IPS-11a (cell line): Measurements from ENCODE around the gene SORL1.
"Not testable (repeated sequence)": the region's sequence is repeated elsewhere in the genome, so short reads cannot be mapped to it uniquely, and the experiment has no call there.

Experiments used
- H3K4me3 ChIP-seq: one replicate; pipeline ENCODE4 v1.5.1; 2013; ENCODE audit warnings: low read depth, low read length, control low read depth

SORL1 gene

GRCh38 chr11:121561240-121561639, 109.1 kb downstream of the SORL1 start:
- H3K4me3 ChIP-seq = no peak overlapping the region

- no peak overlapping the region for H3K4me3 ChIP-seq
Observed at GRCh38 chr11:121561716-121562115, 109.6 kb downstream of the SORL1 start.

- H3K4me3 ChIP-seq = no peak overlapping the region
Observed at GRCh38 chr11:121563003-121563402, 110.9 kb downstream of the SORL1 start.

GRCh38 chr11:121563900-121564822, 112.0 kb downstream of the SORL1 start:
- H3K4me3 ChIP-seq = no peak overlapping the region

- no peak overlapping the region for H3K4me3 ChIP-seq
Observed at GRCh38 chr11:121564948-121565684, 113.0 kb downstream of the SORL1 start.

GRCh38 chr11:121566279-121567168, 114.4 kb downstream of the SORL1 start:
- no peak overlapping the region for H3K4me3 ChIP-seq

- H3K4me3 ChIP-seq = no peak overlapping the region
Observed at GRCh38 chr11:121567995-121568394, 115.9 kb downstream of the SORL1 start.

- not testable (repeated sequence) for H3K4me3 ChIP-seq
Observed at GRCh38 chr11:121569332-121570299, 117.5 kb downstream of the SORL1 start.

GRCh38 chr11:121570453-121570852, 118.3 kb downstream of the SORL1 start:
- H3K4me3 ChIP-seq = no peak overlapping the region

GRCh38 chr11:121571506-121571905, 119.4 kb downstream of the SORL1 start:
- no peak overlapping the region for H3K4me3 ChIP-seq

- H3K4me3 ChIP-seq = no peak overlapping the region
Observed at GRCh38 chr11:121572571-121573059, 120.5 kb downstream of the SORL1 start.

- no peak overlapping the region for H3K4me3 ChIP-seq
Observed at GRCh38 chr11:121574801-121575200, 122.7 kb downstream of the SORL1 start.

GRCh38 chr11:121575250-121575962, 123.3 kb downstream of the SORL1 start:
- no peak overlapping the region for H3K4me3 ChIP-seq

GRCh38 chr11:121575963-121576290, 123.8 kb downstream of the SORL1 start:
- H3K4me3 ChIP-seq = no peak overlapping the region

- no peak overlapping the region for H3K4me3 ChIP-seq
Observed at GRCh38 chr11:121576531-121576930, 124.4 kb downstream of the SORL1 start.

GRCh38 chr11:121577106-121577848, 125.2 kb downstream of the SORL1 start:
- H3K4me3 ChIP-seq = no peak overlapping the region

- no peak overlapping the region for H3K4me3 ChIP-seq
Observed at GRCh38 chr11:121578251-121578976, 126.3 kb downstream of the SORL1 start.

- H3K4me3 ChIP-seq = no peak overlapping the region
Observed at GRCh38 chr11:121580154-121580553, 128.0 kb downstream of the SORL1 start.
